ENCODE data around the gene NAIP. TPM values are rescaled to one million over a fixed set of nuclear protein-coding genes. Genes with fewer than 3 reads are reported as not detected.
A peak's percentile ranks its signal among the peaks of the same experiment; 100 is the strongest.
"Not testable (repeated sequence)": the region's sequence is repeated elsewhere in the genome, so short reads cannot be mapped to it uniquely, and the experiment has no call there.

The NAIP gene
- 10 to 100 TPM in 3 of 4 donors, 1 to 10 TPM in 1; 5.0 to 25.7 (median 14.2) TPM for total RNA-seq

DNA sequence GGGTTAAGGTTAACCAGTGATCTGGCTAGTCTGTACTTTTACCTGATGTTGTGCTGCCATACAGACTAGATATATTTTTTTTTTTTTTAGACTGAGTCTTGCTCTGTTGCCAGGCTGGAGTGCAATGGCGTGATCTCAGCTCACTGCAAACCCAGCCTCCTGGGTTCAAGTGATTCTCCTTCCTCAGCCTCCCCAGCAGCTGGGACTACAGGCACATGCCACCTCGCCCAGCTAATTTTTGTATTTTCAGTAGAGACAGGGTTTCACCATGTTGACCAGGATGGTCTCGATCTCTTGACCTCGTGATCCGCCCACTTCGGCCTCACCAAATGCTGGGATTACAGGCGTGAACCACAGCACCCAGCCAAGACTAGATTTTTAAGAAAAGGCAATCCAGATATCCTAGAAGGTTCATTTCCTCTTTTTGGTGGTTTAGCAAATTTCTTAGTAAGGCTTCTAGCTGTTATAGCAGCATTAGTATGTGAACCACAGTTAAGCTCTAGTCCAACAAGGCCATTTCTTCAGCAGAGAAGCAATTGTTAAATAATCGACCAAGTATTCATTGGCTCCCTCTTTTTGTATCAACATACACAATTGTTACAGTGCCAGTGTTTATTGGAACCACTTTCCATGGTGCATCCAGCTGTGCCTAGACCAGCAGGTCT, at the start of gene NAIP:
Gene NAIP, minus strand, starts transcription at position 51 of the 665 bp plus-strand sequence. CDS start 12,424 bp downstream, outside the sequence.
- WGBS, 2 donors (ENCODE audit: low coverage in 1 of 2): no CpG with 5 or more reads among the region's 8 CpGs
- H3K4me3 ChIP-seq, ATAC-seq, H3K27ac ChIP-seq, H3K9me3 ChIP-seq, H3K4me1 ChIP-seq, H3K27me3 ChIP-seq, H3K36me3 ChIP-seq: not testable (repeated sequence)

- not testable (repeated sequence) for H3K27ac ChIP-seq, H3K36me3 ChIP-seq, H3K9me3 ChIP-seq, H3K4me3 ChIP-seq, H3K27me3 ChIP-seq, H3K4me1 ChIP-seq
- ATAC-seq: peak; percentile 87
- WGBS, 2 donors (ENCODE audit: low coverage in 1 of 2): no CpG with 5 or more reads among the region's 46 CpGs
Observed at GRCh38 chr5:71067262-71067928, 42.3 kb upstream of the NAIP start, which contains the start of gene GTF2H2. TSS of gene GTF2H2 (minus strand) at chr5:71067676. CDS start at chr5:71062763, 4,913 bp downstream.

DNA sequence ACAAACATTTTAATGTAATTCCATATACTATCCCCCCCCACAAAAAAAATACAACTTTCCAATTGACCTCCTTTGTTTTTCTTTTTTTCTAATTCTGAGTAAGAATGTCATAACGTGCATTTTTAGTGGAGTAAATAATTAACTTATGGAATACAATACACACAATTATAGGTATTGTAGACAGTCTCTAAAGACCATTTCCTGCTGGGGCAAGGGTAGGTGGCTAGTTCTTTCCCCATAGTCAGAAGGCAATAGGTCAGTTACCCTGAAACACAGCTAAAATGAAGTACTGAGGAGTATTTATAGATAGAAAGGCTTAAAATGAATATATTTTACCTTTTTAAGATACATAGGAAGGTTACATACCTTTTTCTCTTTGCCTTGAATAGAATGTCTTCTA, 36.2 kb upstream of the NAIP start:
- not testable (repeated sequence) for H3K27me3 ChIP-seq, H3K9me3 ChIP-seq, ATAC-seq, H3K4me3 ChIP-seq, H3K27ac ChIP-seq, H3K4me1 ChIP-seq, H3K36me3 ChIP-seq
- no CpG with 5 or more reads among the region's 1 CpG for WGBS, 2 donors (ENCODE audit: low coverage in 1 of 2)

DNA sequence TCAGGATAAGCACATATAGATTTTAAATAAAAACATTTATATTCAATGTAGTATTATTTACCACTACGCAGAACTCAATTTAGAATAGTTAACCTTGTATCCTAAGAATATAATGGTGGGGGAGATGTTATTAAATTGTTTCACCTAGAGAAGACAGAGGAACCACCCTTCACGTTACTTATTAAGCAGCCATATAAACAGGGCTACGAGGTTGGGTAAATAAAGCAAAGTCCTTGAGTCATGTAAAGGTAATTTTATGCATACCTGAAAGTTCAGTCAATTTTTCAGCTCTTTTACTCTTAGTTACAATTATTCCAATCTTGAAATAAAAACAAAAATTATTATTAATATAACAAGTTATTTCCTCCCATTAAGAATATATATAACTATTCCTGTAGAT, 34.3 kb upstream of the NAIP start:
- H3K36me3 ChIP-seq, H3K4me3 ChIP-seq, H3K27me3 ChIP-seq, H3K27ac ChIP-seq, H3K4me1 ChIP-seq, ATAC-seq, H3K9me3 ChIP-seq: not testable (repeated sequence)
- no CpG with 5 or more reads among the region's 3 CpGs for WGBS, 2 donors (ENCODE audit: low coverage in 1 of 2)

- no CpG with 5 or more reads among the region's 2 CpGs for WGBS, 2 donors (ENCODE audit: low coverage in 1 of 2)
Observed at GRCh38 chr5:71044808-71045207, 19.7 kb upstream of the NAIP start.

DNA sequence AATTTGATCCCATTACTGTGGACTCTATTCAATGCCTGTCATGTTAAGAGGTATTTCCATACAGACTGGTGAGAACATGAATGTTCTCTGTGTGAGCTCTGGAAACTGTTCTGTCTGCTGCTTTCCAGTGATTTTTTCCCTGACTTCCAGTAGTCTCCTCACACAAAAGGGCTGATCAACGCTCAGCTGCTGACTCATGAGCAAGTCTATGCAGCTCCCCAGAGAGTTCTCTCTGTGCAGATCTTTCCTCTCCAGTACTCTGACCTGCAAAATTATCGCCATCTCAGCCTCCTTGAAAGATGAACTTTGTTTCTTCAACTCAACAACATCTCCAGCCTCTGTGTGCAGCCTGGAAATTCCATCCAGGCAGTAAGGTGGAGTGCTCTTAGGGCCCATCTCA, 19.0 kb upstream of the NAIP start:
- WGBS, 2 donors (ENCODE audit: low coverage in 1 of 2): no CpG with 5 or more reads among the region's 2 CpGs
- not testable (repeated sequence) for H3K4me3 ChIP-seq, H3K4me1 ChIP-seq, H3K27me3 ChIP-seq, H3K9me3 ChIP-seq, H3K36me3 ChIP-seq, H3K27ac ChIP-seq, ATAC-seq

More at GRCh38 chr5:71044808-71045207, 19.7 kb upstream of the NAIP start:
- not testable (repeated sequence) for H3K36me3 ChIP-seq, H3K4me1 ChIP-seq, H3K4me3 ChIP-seq, H3K27me3 ChIP-seq, H3K27ac ChIP-seq, ATAC-seq, H3K9me3 ChIP-seq

DNA sequence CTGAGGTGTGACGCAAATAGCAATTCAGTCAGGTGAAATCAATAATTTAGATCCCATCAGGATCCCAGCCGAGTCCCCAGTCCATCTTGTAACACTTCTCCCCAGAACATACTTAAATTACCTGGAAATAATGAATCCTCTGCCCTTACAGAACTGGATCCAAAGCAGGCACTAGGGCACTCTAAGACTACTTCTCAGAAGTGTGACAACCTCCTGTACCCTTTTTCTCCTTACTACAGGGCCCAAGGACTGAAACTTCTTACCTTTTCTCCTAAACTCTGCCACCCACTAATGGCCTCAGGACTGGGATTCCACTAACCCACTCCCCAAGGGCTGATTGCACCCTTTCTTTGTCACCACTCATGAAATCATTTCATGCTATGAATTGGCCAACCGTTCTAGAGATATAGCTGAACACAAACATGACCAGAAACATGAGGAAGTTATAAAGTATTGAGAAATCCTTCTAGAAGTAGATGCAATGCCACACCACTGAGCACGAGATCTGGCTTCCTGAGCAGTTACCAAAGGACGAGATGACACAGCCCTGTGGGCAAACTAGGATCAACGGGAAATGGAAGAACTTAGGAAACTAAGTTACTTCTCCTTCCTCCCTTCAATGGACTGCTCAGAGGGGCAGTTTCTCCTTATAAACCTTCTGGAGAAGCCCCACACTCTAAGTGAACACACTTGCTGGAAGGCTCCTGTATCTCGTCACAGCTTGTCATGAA, 6.1 kb upstream of the NAIP start:
- peak; percentile 58 for ATAC-seq
- not testable (repeated sequence) for H3K27me3 ChIP-seq, H3K36me3 ChIP-seq, H3K27ac ChIP-seq, H3K4me1 ChIP-seq, H3K9me3 ChIP-seq, H3K4me3 ChIP-seq
- WGBS, 2 donors (ENCODE audit: low coverage in 1 of 2): no CpG with 5 or more reads among the region's 7 CpGs

- WGBS, 2 donors (ENCODE audit: low coverage in 1 of 2): no CpG with 5 or more reads among the region's 6 CpGs
- H3K27ac ChIP-seq, H3K36me3 ChIP-seq, ATAC-seq, H3K4me1 ChIP-seq, H3K27me3 ChIP-seq, H3K4me3 ChIP-seq, H3K9me3 ChIP-seq: not testable (repeated sequence)
Observed at GRCh38 chr5:71020643-71021042, 4.5 kb downstream of the NAIP start.

- not testable (repeated sequence) for H3K27me3 ChIP-seq, ATAC-seq, H3K4me3 ChIP-seq, H3K36me3 ChIP-seq, H3K4me1 ChIP-seq, H3K9me3 ChIP-seq, H3K27ac ChIP-seq
- no CpG with 5 or more reads among the region's 6 CpGs for WGBS, 2 donors (ENCODE audit: low coverage in 1 of 2)
Observed at GRCh38 chr5:71018376-71019005, 6.6 kb downstream of the NAIP start.

Data from gastroesophageal sphincter (tissue), 4 donors.